ENCODE measurements around the gene PTBP3.

The PTBP3 gene

GRCh38 chr9:112382501-112383364 lies 49.3 kb upstream of the PTBP3 start:
- Histone ChIP-seq H3K27ac (ENCODE audit: extremely low read depth, low read depth, low read length) (no peak overlapping the region), H3K9me3 (ENCODE audit: control insufficient read depth, insufficient read depth, low read depth, low read length) (no peaks in the 10 kb centered on the region), H3K36me3 (ENCODE audit: control insufficient read depth in 2 of 2, insufficient read depth in 1 of 2, low read length in 2 of 2) (peaks cover 0 to 2% of the 10 kb centered on the region in 2 experiments; a peak in 1 of 3 replicates), H3K4me1 (ENCODE audit: control insufficient read depth, insufficient read depth, low read length) (no peaks in the 10 kb centered on the region), H3K4me3 (ENCODE audit: low read depth, low read length) (no peak overlapping the region)
- POLR2A ChIA-PET = no interaction called here
- CTCF ChIA-PET = no interaction called here
- no peak for TF ChIP-seq EGR2 (tag by site-specific recombination; IDR thresholded peaks at IDR 0.05; ENCODE audit: low read depth)
- TF ChIP-seq ZNF560 (tag by site-specific recombination; IDR thresholded peaks at IDR 0.05; ENCODE audit: borderline replicate concordance) = no peak
- TF ChIP-seq ZNF658 (tag by site-specific recombination; IDR thresholded peaks at IDR 0.05) = no peak
- TF ChIP-seq ZNF664 (tag by site-specific recombination; IDR thresholded peaks at IDR 0.05) = no peak
- no peak for TF ChIP-seq ZNF211 (tag by site-specific recombination; IDR thresholded peaks at IDR 0.05; ENCODE audit: low read depth)
- TF ChIP-seq ZNF571 (tag by site-specific recombination; IDR thresholded peaks at IDR 0.05) = no peak
- no peak for TF ChIP-seq ZNF239 (tag by site-specific recombination; IDR thresholded peaks at IDR 0.05)
- TF ChIP-seq ZNF132 (tag by site-specific recombination; IDR thresholded peaks at IDR 0.05; ENCODE audit: borderline replicate concordance) = no peak
- TF ChIP-seq SP7 (tag by site-specific recombination; IDR thresholded peaks at IDR 0.05) = no peak
- TF ChIP-seq ZNF76 (tag by site-specific recombination; IDR thresholded peaks at IDR 0.05; ENCODE audit: borderline replicate concordance, low read depth) = no peak
- TF ChIP-seq ZSCAN4 (tag by site-specific recombination; IDR thresholded peaks at IDR 0.05) = no peak
- TF ChIP-seq ZNF311 (tag by site-specific recombination; IDR thresholded peaks at IDR 0.05; ENCODE audit: borderline replicate concordance) = no peak
- TF ChIP-seq ZNF677 (tag by site-specific recombination; IDR thresholded peaks at IDR 0.05) = no peak
- TF ChIP-seq ZBTB21 (tag by site-specific recombination; IDR thresholded peaks at IDR 0.05) = no peak
- no peak for TF ChIP-seq ZNF214 (tag by site-specific recombination; IDR thresholded peaks at IDR 0.05; ENCODE audit: borderline replicate concordance)
- TF ChIP-seq KLF9 (tag by site-specific recombination; IDR thresholded peaks at IDR 0.05; ENCODE audit: low read depth) = no peak
- no peak for TF ChIP-seq WT1 (tag by site-specific recombination; IDR thresholded peaks at IDR 0.05)
- TF ChIP-seq ZNF121 (tag by site-specific recombination; IDR thresholded peaks at IDR 0.05) = no peak
- no peak for TF ChIP-seq ZNF324 (tag by site-specific recombination; IDR thresholded peaks at IDR 0.05)

- no peak overlapping the region for H3K27ac ChIP-seq (ENCODE audit: extremely low read depth, low read depth, low read length)
- no peak overlapping the region for H3K4me3 ChIP-seq (ENCODE audit: low read depth, low read length)
- TF ChIP-seq ZNF221 (tag by site-specific recombination; IDR thresholded peaks at IDR 0.05; ENCODE audit: borderline replicate concordance) = no peak
- no peak for TF ChIP-seq ZNF514 (tag by site-specific recombination; IDR thresholded peaks at IDR 0.05)
- H3K4me1 ChIP-seq (ENCODE audit: control insufficient read depth, insufficient read depth, low read length) = no peaks in the 10 kb centered on the region
- no peaks in the 10 kb centered on the region for H3K36me3 ChIP-seq (ENCODE audit: control insufficient read depth in 2 of 2, insufficient read depth in 1 of 2, low read length in 2 of 2)
- no peaks in the 10 kb centered on the region for H3K9me3 ChIP-seq (ENCODE audit: control insufficient read depth, insufficient read depth, low read depth, low read length)
- CTCF ChIA-PET = no interaction called here
- POLR2A ChIA-PET = no interaction called here
Observed at GRCh38 chr9:112382066-112382465, 48.6 kb upstream of the PTBP3 start.

GRCh38 chr9:112380825-112381221 lies 47.4 kb upstream of the PTBP3 start:
- H3K36me3 ChIP-seq (ENCODE audit: control insufficient read depth in 2 of 2, insufficient read depth in 1 of 2, low read length in 2 of 2) = no peaks in the 10 kb centered on the region
- ChIA-PET POLR2A (interaction anchor here (1.3 to 2.5 kb wide), 6 partner anchors 19 to 337 kb away, joined by 5 to 27 read pairs (median 16); partner anchors contain the start of genes INIP, KIAA1958 and PTBP3), CTCF (interaction anchor here (1.2 to 5.0 kb wide), 3 partner anchors 19 to 47 kb away, joined by 3 to 25 read pairs (median 4); partner anchors contain the start of gene PTBP3)
- H3K4me1 ChIP-seq (ENCODE audit: control insufficient read depth, insufficient read depth, low read length) = no peaks in the 10 kb centered on the region
- no peaks in the 10 kb centered on the region for H3K9me3 ChIP-seq (ENCODE audit: control insufficient read depth, insufficient read depth, low read depth, low read length)
- TF ChIP-seq ZIC2 (tag by site-specific recombination; IDR thresholded peaks at IDR 0.05) = no peak
- TF ChIP-seq ZSCAN4 (tag by site-specific recombination; IDR thresholded peaks at IDR 0.05) = peak; percentile 57; the same call in 1 of the 2 replicates
- peak overlapping the region; percentile 89 for H3K4me3 ChIP-seq (ENCODE audit: low read depth, low read length)
- H3K27ac ChIP-seq (ENCODE audit: extremely low read depth, low read depth, low read length) = no peak overlapping the region
